22Rv1 (cell line): ENCODE measurements around the gene IDI2.
A peak's percentile ranks its signal among the peaks of the same experiment; 100 is the strongest.

ENCODE experiments used
- H3K27ac ChIP-seq: fragments of 450-650 bp; 2 replicates; pipeline ENCODE4 v1.5.1; 2017
- ZFX ChIP-seq: fragments of 450-650 bp; IDR thresholded peaks from 2 replicates; pipeline ENCODE4 v1.6.1; 2017; ENCODE audit warnings: antibody characterized with exemption, borderline replicate concordance
- TF ChIP-seq, protein P1 (sequence below): fragments of 450-650 bp; IDR thresholded peaks from 2 replicates; pipeline ENCODE4 v1.5.1; 2017; ENCODE audit warnings: mild to moderate bottlenecking

IDI2 gene

DNA sequence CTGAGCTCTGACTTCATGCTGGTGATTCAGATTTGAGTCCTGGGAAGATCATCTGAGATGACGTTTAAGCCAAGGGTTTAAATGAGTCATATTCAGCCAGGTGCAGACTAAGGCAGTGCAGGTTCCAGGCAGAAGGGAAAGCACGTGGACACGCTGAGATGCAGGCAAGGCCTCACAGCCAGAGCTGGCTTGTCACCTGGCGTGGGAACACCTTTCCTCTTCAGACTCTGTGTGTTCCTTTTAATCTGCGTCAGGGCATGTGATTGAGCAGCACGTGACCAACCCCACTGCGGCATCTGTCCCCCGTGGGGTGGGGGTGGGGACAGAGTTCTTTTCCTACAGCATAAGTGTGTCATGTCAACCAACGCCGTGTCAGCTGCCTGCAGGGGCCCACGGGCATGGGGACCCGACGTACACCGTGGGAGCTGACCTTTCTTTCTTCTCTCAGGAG lies 10.7 kb upstream of the IDI2 start:
- H3K27ac ChIP-seq, result 0 out of 2 replicates have a peak overlapping the region, but pooled peaks have one; percentile 52
- no peak for TF ChIP-seq ZFX
- TF ChIP-seq, protein P1, sequence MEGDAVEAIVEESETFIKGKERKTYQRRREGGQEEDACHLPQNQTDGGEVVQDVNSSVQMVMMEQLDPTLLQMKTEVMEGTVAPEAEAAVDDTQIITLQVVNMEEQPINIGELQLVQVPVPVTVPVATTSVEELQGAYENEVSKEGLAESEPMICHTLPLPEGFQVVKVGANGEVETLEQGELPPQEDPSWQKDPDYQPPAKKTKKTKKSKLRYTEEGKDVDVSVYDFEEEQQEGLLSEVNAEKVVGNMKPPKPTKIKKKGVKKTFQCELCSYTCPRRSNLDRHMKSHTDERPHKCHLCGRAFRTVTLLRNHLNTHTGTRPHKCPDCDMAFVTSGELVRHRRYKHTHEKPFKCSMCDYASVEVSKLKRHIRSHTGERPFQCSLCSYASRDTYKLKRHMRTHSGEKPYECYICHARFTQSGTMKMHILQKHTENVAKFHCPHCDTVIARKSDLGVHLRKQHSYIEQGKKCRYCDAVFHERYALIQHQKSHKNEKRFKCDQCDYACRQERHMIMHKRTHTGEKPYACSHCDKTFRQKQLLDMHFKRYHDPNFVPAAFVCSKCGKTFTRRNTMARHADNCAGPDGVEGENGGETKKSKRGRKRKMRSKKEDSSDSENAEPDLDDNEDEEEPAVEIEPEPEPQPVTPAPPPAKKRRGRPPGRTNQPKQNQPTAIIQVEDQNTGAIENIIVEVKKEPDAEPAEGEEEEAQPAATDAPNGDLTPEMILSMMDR, result no peak

DNA sequence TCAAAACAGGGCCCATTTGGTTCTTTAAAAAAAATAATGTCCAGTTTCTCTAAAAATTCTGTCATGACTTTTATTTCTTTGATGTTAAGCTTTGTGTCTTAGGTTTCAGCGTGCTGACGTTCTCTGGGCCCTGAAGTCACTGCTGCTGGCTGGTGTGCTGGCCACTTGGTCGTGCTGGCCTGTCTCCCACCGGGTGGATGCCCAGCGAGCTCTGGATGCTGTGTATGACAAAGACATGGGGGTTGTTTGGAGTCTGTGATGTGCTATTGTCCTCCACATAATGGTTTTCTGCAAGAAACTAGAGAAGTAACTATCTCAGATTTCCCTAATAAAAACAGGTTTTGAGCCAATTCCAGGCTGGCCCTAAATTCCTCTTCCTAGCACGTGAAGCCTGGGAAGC lies 9.5 kb upstream of the IDI2 start:
- H3K27ac ChIP-seq, result peak overlapping the region; percentile 52

DNA sequence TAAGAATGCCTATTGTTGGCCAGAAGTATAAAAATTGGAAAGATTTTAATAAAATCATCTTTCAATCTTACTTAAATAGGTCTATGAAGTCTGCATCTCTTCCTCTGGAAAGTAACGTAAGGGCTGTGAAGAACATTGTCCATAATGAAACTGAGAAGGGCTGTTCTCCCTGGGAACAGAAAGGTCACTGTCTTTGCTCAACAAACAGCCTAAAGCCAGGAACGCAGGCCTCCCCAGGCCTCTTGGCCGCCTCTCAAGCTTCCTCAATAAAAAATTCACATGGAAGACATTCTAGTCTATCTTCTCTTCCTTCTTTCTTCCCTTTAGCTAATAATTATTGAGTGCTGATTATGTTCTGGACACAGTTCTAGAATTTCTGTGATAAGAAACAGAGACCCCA lies 9.1 kb upstream of the IDI2 start:
- no peak for TF ChIP-seq ZFX
- TF ChIP-seq, protein P1, result no peak
- peak overlapping the region; percentile 52 for H3K27ac ChIP-seq

More for the DNA sequence above, 9.5 kb upstream of the IDI2 start:
- TF ChIP-seq, protein P1, result no peak
- TF ChIP-seq ZFX, result no peak

DNA sequence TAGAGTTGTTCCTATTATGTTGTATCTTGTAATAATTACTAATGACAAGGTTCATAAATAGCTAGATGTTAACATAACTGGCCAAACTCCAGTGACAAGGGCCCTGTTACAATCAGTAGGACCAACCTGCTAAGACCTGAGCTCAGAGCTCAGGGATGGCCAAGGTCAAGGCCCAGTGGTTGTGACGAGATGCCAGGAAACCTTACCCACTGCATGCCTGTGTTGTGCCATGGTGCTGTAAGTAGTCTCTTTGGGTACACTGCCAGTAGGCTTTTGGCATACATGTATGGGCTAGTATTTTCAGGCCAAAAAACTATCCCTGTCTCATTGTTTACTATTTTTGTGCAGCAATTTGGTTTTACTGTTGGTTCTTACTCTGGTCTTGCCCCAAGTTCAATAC lies 7.9 kb upstream of the IDI2 start:
- peak overlapping the region; percentile 52; the same call in 1 of the 2 replicates for H3K27ac ChIP-seq
- no peak for TF ChIP-seq ZFX
- TF ChIP-seq, protein P1, result no peak

DNA sequence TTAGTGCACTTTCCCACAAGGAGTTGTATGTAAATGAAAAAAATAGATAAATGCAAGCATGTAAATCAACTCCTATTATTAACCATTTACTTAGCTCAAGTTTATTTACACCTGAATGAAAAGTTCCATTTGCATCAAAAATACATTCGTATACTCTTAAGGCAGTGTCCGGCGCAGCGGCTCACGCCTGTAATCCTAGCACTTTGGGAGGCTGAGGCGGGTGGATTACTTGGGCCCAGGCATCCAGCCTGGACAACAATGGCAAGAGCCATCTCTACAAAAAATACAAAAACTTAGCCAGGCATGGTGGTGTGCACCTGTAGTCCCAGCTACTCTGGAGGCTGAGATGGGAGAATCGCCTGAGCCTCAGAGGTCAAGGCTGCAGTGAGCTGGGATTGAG lies 4.2 kb upstream of the IDI2 start:
- TF ChIP-seq, protein P1, result no peak
- TF ChIP-seq ZFX, result no peak
- no peak overlapping the region for H3K27ac ChIP-seq

DNA sequence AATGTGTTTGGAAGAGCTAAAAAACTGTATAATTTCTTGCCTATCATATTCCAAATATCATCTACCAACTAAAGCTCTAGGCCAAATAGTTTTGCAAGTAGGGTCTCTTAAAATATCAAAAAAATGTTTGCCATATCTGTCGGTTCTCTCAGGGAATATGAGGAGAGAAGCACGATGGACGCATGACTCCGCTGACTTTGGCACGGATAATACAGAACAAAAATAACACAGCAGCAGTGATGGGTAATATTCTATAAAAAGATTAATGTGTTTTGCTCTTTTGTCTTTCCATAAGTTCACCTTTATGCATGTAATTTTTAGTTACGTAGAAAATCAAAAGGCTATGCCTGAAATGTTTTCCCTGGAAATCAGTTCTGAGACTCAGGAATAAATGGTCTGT lies 919 bp upstream of the IDI2 start:
- H3K27ac ChIP-seq, result no peak overlapping the region
- TF ChIP-seq, protein P1, result no peak
- no peak for TF ChIP-seq ZFX

DNA sequence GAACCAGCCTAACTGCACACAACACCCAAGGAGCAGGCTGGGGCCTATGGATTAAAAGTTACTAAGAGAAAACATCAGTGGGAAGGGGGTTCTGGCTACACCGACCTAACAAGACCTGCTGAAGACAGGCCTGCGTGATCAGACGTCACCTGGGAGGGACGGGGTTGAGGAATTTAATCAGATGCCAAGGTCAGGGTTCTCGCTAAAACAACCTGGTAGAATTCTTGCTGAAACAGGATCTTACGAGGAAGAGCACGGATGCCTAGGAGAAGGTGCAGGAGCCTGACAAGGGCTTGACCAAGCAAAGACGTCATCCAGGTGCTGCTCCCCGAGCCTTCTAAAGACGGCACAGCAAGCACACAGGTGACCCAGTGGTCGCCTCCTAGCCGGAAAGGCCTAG lies 1.6 kb downstream of the IDI2 start:
- TF ChIP-seq, protein P1, result no peak
- no peak for TF ChIP-seq ZFX
- no peak overlapping the region for H3K27ac ChIP-seq
